ENCODE results near the gene RPSA. TPM values are rescaled to one million over a fixed set of nuclear protein-coding genes. Genes with fewer than 3 reads are reported as not detected.

Gene RPSA
- total RNA-seq, 2 donors from 2014 or later = 555 to 696 TPM

GRCh38 chr3:39423436-39423970, 17.0 kb downstream of the RPSA start:
- no peak for DNase-seq
- Histone ChIP-seq H3K9me3 (no peaks in the 10 kb centered on the region), H3K4me1 (no peaks in the 10 kb centered on the region), H3K36me3 (replicated peaks in 1 of 2; ENCODE audit: insufficient read depth in 1 of 2, low read depth in 2 of 2) (no peaks in the 10 kb centered on the region), H3K27ac (no peak overlapping the region), H3K27me3 (no peaks in the 10 kb centered on the region), H3K4me3 (no peak overlapping the region)
- 67 to 70% methylated on average over 1 of the region's 1 CpG for WGBS, 2 donors
- TF ChIP-seq CTCF (IDR thresholded peaks at IDR 0.05) (no peak), POLR2A (IDR thresholded peaks at IDR 0.05) (no peak)
- ATAC-seq = no peak
- intact Hi-C loops (cut with DNase I) = no loop called here

- Histone ChIP-seq H3K4me3 (no peak overlapping the region), H3K27me3 (no peaks in the 10 kb centered on the region), H3K9me3 (no peaks in the 10 kb centered on the region), H3K4me1 (no peaks in the 10 kb centered on the region), H3K36me3 (replicated peaks in 1 of 2; ENCODE audit: insufficient read depth in 1 of 2, low read depth in 2 of 2) (no peaks in the 10 kb centered on the region), H3K27ac (no peak overlapping the region)
- DNase-seq (no peak), ATAC-seq (no peak)
- 0 to 27% methylated on average over 1 of the region's 1 CpG for WGBS, 2 donors
- intact Hi-C loops (cut with DNase I) = no loop called here
- TF ChIP-seq POLR2A (IDR thresholded peaks at IDR 0.05) (no peak), CTCF (IDR thresholded peaks at IDR 0.05) (no peak)
Measured at GRCh38 chr3:39426312-39426711, 19.8 kb downstream of the RPSA start.

- ATAC-seq (no peak), DNase-seq (no peak)
- H3K36me3 ChIP-seq (replicated peaks in 1 of 2; ENCODE audit: insufficient read depth in 1 of 2, low read depth in 2 of 2) = no peaks in the 10 kb centered on the region
- no peaks in the 10 kb centered on the region for H3K9me3 ChIP-seq
- H3K4me3 ChIP-seq = no peak overlapping the region
- no peak overlapping the region for H3K27ac ChIP-seq
- no peak for TF ChIP-seq POLR2A (IDR thresholded peaks at IDR 0.05)
- TF ChIP-seq CTCF (IDR thresholded peaks at IDR 0.05) = no peak
- intact Hi-C loops (cut with DNase I) = no loop called here
- no peaks in the 10 kb centered on the region for H3K4me1 ChIP-seq
- no peaks in the 10 kb centered on the region for H3K27me3 ChIP-seq
- WGBS, 2 donors = 70 to 80% methylated on average over 1 of the region's 1 CpG
Measured at GRCh38 chr3:39427506-39427905, 21.0 kb downstream of the RPSA start.

- no peaks in the 10 kb centered on the region for H3K27me3 ChIP-seq
- WGBS, 2 donors = 49 to 73% methylated on average over 12 to 22 of the region's 22 CpGs
- no peak overlapping the region for H3K4me3 ChIP-seq
- H3K9me3 ChIP-seq = no peaks in the 10 kb centered on the region
- H3K36me3 ChIP-seq (replicated peaks in 1 of 2; ENCODE audit: insufficient read depth in 1 of 2, low read depth in 2 of 2) = no peaks in the 10 kb centered on the region
- DNase-seq = peak in 2 of 4 donors; percentile 26 to 29
- ATAC-seq = peak; percentile 18
- TF ChIP-seq CTCF (IDR thresholded peaks at IDR 0.05) (no peak), POLR2A (IDR thresholded peaks at IDR 0.05) (no peak)
- no peak overlapping the region for H3K27ac ChIP-seq
- no peaks in the 10 kb centered on the region for H3K4me1 ChIP-seq
- intact Hi-C loops (cut with DNase I) = no loop called here
Measured at GRCh38 chr3:39428745-39429201, 22.3 kb downstream of the RPSA start.

GRCh38 chr3:39429466-39429865, 22.9 kb downstream of the RPSA start:
- Histone ChIP-seq H3K27me3 (no peaks in the 10 kb centered on the region), H3K4me3 (no peak overlapping the region), H3K36me3 (replicated peaks in 1 of 2; ENCODE audit: insufficient read depth in 1 of 2, low read depth in 2 of 2) (no peaks in the 10 kb centered on the region), H3K9me3 (no peaks in the 10 kb centered on the region), H3K27ac (no peak overlapping the region), H3K4me1 (no peaks in the 10 kb centered on the region)
- WGBS, 2 donors = 80 to 81% methylated on average over 11 of the region's 11 CpGs
- intact Hi-C loops (cut with DNase I) = no loop called here
- no peak for ATAC-seq
- TF ChIP-seq POLR2A (IDR thresholded peaks at IDR 0.05) (no peak), CTCF (IDR thresholded peaks at IDR 0.05) (no peak)
- no peak for DNase-seq
